ENCODE results near the gene MAG. TPM values are rescaled to one million over a fixed set of nuclear protein-coding genes. Genes with fewer than 3 reads are reported as not detected.

Gene MAG
- total and polyA plus RNA-seq, 2 of the 13 experiments (the other 11 are each of a cell fraction or from before 2014, with no cell fraction given), result 0.20 to 1.3 TPM

DNA sequence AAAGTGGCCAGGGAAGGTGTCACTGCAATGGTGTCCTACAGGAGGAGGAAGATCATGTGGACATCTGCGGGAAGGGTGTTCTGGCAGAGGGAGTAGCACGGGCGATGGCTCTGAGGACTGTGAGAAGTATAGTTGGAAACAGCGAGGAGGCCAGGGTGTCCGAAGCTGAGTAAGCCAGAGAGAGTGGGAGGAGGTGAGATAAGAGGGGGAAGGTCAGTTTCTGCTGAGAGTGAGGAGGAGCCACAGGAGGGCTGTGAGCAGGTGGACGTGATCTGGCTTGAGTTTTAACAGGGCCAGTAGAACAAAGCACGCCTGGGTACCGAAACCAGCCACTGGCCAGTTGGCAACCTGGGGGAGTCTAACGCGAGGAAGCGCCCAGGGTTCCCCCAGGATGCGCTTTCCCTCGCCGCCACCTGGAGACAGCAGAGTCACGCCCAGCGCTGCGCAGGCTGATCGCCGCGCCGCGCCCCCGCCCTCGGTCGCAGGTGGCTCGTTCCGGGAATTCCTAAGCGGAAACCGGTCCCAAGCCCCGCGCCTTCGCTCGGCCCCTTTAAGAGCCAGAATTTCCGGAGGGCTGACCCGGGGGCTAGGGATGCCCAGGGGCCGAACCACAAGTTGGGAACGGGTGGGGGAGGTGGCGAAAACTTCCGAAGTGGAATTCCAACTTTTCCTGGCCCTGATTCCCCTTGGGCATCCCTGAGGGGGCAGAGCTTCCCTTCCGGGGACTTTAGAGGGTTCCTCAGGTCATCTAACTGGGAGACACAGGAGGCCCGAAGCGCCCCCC lies 44.2 kb upstream of the MAG start (continued):
- TF ChIP-seq ZNF788 (CRISPR knock-in tag; IDR thresholded peaks at IDR 0.05; ENCODE audit: borderline replicate concordance) (peak; percentile 80; the same call in 1 of the 2 replicates), RFXAP (CRISPR knock-in tag; IDR thresholded peaks at IDR 0.05; ENCODE audit: borderline replicate concordance) (0 out of 2 replicates have a peak, but pooled peaks have one; percentile 26), FOXA3 (CRISPR knock-in tag; IDR thresholded peaks at IDR 0.05) (0 out of 2 replicates have a peak, but pooled peaks have one; percentile 31), REL (CRISPR knock-in tag; conservative IDR thresholded peaks at IDR 0.05) (0 out of 2 replicates have a peak, but pooled peaks have one; percentile 20), KDM2A (CRISPR knock-in tag; IDR thresholded peaks at IDR 0.05; ENCODE audit: borderline replicate concordance, low read depth) (peak; percentile 82), ZNF775 (CRISPR knock-in tag; IDR thresholded peaks at IDR 0.05; ENCODE audit: borderline replicate concordance) (peak; percentile 27; the same call in 1 of the 2 replicates), ZBTB1 (CRISPR knock-in tag; IDR thresholded peaks at IDR 0.05; ENCODE audit: borderline replicate concordance) (no peak), POLR2G (IDR thresholded peaks at IDR 0.05; ENCODE audit: low read depth, low read length) (peak; percentile 7; the same call in 1 of the 2 replicates), ZNF317 (CRISPR knock-in tag; IDR thresholded peaks at IDR 0.05) (0 out of 2 replicates have a peak, but pooled peaks have one; percentile 28), ZNF354B (CRISPR knock-in tag; IDR thresholded peaks at IDR 0.05) (no peak)
- TF ChIP-seq, protein P1, sequence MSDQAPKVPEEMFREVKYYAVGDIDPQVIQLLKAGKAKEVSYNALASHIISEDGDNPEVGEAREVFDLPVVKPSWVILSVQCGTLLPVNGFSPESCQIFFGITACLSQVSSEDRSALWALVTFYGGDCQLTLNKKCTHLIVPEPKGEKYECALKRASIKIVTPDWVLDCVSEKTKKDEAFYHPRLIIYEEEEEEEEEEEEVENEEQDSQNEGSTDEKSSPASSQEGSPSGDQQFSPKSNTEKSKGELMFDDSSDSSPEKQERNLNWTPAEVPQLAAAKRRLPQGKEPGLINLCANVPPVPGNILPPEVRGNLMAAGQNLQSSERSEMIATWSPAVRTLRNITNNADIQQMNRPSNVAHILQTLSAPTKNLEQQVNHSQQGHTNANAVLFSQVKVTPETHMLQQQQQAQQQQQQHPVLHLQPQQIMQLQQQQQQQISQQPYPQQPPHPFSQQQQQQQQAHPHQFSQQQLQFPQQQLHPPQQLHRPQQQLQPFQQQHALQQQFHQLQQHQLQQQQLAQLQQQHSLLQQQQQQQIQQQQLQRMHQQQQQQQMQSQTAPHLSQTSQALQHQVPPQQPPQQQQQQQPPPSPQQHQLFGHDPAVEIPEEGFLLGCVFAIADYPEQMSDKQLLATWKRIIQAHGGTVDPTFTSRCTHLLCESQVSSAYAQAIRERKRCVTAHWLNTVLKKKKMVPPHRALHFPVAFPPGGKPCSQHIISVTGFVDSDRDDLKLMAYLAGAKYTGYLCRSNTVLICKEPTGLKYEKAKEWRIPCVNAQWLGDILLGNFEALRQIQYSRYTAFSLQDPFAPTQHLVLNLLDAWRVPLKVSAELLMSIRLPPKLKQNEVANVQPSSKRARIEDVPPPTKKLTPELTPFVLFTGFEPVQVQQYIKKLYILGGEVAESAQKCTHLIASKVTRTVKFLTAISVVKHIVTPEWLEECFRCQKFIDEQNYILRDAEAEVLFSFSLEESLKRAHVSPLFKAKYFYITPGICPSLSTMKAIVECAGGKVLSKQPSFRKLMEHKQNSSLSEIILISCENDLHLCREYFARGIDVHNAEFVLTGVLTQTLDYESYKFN (CRISPR knock-in tag; conservative IDR thresholded peaks at IDR 0.05), result peak; percentile 19; the same call in 1 of the 2 replicates
- TF ChIP-seq, protein P2, sequence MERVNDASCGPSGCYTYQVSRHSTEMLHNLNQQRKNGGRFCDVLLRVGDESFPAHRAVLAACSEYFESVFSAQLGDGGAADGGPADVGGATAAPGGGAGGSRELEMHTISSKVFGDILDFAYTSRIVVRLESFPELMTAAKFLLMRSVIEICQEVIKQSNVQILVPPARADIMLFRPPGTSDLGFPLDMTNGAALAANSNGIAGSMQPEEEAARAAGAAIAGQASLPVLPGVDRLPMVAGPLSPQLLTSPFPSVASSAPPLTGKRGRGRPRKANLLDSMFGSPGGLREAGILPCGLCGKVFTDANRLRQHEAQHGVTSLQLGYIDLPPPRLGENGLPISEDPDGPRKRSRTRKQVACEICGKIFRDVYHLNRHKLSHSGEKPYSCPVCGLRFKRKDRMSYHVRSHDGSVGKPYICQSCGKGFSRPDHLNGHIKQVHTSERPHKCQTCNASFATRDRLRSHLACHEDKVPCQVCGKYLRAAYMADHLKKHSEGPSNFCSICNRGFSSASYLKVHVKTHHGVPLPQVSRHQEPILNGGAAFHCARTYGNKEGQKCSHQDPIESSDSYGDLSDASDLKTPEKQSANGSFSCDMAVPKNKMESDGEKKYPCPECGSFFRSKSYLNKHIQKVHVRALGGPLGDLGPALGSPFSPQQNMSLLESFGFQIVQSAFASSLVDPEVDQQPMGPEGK (CRISPR knock-in tag; IDR thresholded peaks at IDR 0.05), result peak; percentile 85
- TF ChIP-seq, protein P3, sequence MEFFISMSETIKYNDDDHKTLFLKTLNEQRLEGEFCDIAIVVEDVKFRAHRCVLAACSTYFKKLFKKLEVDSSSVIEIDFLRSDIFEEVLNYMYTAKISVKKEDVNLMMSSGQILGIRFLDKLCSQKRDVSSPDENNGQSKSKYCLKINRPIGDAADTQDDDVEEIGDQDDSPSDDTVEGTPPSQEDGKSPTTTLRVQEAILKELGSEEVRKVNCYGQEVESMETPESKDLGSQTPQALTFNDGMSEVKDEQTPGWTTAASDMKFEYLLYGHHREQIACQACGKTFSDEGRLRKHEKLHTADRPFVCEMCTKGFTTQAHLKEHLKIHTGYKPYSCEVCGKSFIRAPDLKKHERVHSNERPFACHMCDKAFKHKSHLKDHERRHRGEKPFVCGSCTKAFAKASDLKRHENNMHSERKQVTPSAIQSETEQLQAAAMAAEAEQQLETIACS (CRISPR knock-in tag; IDR thresholded peaks at IDR 0.05), result peak; percentile 76
- TF ChIP-seq, protein P4, sequence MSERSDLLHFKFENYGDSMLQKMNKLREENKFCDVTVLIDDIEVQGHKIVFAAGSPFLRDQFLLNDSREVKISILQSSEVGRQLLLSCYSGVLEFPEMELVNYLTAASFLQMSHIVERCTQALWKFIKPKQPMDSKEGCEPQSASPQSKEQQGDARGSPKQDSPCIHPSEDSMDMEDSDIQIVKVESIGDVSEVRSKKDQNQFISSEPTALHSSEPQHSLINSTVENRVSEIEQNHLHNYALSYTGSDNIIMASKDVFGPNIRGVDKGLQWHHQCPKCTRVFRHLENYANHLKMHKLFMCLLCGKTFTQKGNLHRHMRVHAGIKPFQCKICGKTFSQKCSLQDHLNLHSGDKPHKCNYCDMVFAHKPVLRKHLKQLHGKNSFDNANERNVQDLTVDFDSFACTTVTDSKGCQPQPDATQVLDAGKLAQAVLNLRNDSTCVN (CRISPR knock-in tag; IDR thresholded peaks at IDR 0.05; ENCODE audit: borderline replicate concordance), result 0 out of 2 replicates have a peak, but pooled peaks have one; percentile 43
- TF ChIP-seq, protein P5, sequence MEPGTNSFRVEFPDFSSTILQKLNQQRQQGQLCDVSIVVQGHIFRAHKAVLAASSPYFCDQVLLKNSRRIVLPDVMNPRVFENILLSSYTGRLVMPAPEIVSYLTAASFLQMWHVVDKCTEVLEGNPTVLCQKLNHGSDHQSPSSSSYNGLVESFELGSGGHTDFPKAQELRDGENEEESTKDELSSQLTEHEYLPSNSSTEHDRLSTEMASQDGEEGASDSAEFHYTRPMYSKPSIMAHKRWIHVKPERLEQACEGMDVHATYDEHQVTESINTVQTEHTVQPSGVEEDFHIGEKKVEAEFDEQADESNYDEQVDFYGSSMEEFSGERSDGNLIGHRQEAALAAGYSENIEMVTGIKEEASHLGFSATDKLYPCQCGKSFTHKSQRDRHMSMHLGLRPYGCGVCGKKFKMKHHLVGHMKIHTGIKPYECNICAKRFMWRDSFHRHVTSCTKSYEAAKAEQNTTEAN (CRISPR knock-in tag; conservative IDR thresholded peaks at IDR 0.05), result 0 out of 2 replicates have a peak, but pooled peaks have one; percentile 54
